Kidney (tissue), 14 donors: ENCODE data around the gene SLC34A3. TPM values are rescaled to one million over a fixed set of nuclear protein-coding genes. Genes with fewer than 3 reads are reported as not detected.
A peak's percentile ranks its signal among the peaks of the same experiment; 100 is the strongest.

Experiments used
- DNase-seq, 5 donors: peaks; one replicate each; pipeline ENCODE4 v3.0.0-alpha.2; 2013 to 2020
- FAIRE-seq: peaks from 2 replicates; lab custom pipeline; 2012; peaks lifted over from hg19 to GRCh38; lab: Jason Lieb, UNC
- H3K27ac ChIP-seq, 2 donors: one replicate each; pipeline ENCODE4 v1.7.0; 2013; ENCODE audit warnings: low read depth in 2 of 2, low read length in 2 of 2, inconsistent platforms in 1 of 2
- H3K27me3 ChIP-seq: one replicate; pipeline ENCODE4 v1.7.1; 2013; ENCODE audit warnings: low read length, inconsistent platforms; ENCODE audit not compliant: control insufficient read depth, insufficient read depth
- H3K36me3 ChIP-seq, 3 donors: one replicate each; pipeline versions ENCODE4 v1.7.0 to v1.7.1; 2013; ENCODE audit warnings: low read length in 3 of 3, control low read depth in 1 of 3, inconsistent platforms in 1 of 3; ENCODE audit not compliant: insufficient read depth in 3 of 3, control insufficient read depth in 2 of 3
- H3K4me1 ChIP-seq, 3 donors: one replicate each; pipeline versions ENCODE4 v1.7.0 to v1.7.1; 2013; ENCODE audit warnings: low read length in 3 of 3, inconsistent platforms in 1 of 3, low read depth in 1 of 3; ENCODE audit not compliant: control insufficient read depth in 2 of 3, insufficient read depth in 2 of 3
- H3K4me3 ChIP-seq, 3 donors: one replicate each; pipeline versions ENCODE4 v1.7.0 to v1.8.1; 2013; ENCODE audit warnings: low read length in 3 of 3, control low read depth in 1 of 3, inconsistent platforms in 1 of 3
- H3K9ac ChIP-seq, 3 donors: one replicate each; pipeline versions ENCODE4 v1.7.0 to v1.7.1; 2013; ENCODE audit warnings: low read length in 3 of 3, control low read depth in 1 of 3, inconsistent platforms in 1 of 3
- H3K9me3 ChIP-seq, 3 donors: one replicate each; pipeline versions ENCODE4 v1.7.0 to v1.7.1; 2013; ENCODE audit warnings: low read length in 3 of 3, control low read depth in 1 of 3, inconsistent platforms in 1 of 3; ENCODE audit not compliant: control insufficient read depth in 2 of 3, insufficient read depth in 1 of 3
- CTCF ChIP-seq: IDR thresholded peaks from 3 replicates; pipeline ENCODE4 v1.5.1; 2012; ENCODE audit warnings: mild to moderate bottlenecking, moderate library complexity, borderline replicate concordance; ENCODE audit not compliant: insufficient read depth; ENCODE audit errors: extremely low read depth
- intact Hi-C: fragments of 100-400 bp; cut with DNase I; formaldehyde crosslinking; loops from one replicate; pipeline ENCODE4 v1.11.1; 2022
- polyA plus RNA-seq: library from polyadenylated mRNA; stranded (reverse); fragments of 350-450 nt; fragmentation: Illumina TruSeq; extraction: RNeasy Lipid Tissue Mini Kit (QIAGEN cat#74804); gene quantifications from one replicate; pipeline ENCODE4 v1.2.3, GENCODE V29; 2014; ENCODE audit warnings: low read depth, low replicate concordance; ENCODE audit not compliant: insufficient read depth
- total RNA-seq: library from RNA; stranded (reverse); fragmentation: NEBNext Ultra II Directional; extraction: Animal tissue kit (Norgen Biotek cat#: 25700); gene quantifications from one replicate; pipeline ENCODE4 v1.2.1, GENCODE V29; 2021
- donor health status: control.
- donor health status: control.
- donor health status: control.
- donor health status: control.
- donor health status: control.
- donor health status: DM: yes; HTN: yes; CAD: no.
- donor health status: Normal renal cell carcinoma (clear cell type).

Gene SLC34A3
- total and polyA plus RNA-seq, 2 donors from 2014 or later = 0.13 to 36.0 TPM

DNA sequence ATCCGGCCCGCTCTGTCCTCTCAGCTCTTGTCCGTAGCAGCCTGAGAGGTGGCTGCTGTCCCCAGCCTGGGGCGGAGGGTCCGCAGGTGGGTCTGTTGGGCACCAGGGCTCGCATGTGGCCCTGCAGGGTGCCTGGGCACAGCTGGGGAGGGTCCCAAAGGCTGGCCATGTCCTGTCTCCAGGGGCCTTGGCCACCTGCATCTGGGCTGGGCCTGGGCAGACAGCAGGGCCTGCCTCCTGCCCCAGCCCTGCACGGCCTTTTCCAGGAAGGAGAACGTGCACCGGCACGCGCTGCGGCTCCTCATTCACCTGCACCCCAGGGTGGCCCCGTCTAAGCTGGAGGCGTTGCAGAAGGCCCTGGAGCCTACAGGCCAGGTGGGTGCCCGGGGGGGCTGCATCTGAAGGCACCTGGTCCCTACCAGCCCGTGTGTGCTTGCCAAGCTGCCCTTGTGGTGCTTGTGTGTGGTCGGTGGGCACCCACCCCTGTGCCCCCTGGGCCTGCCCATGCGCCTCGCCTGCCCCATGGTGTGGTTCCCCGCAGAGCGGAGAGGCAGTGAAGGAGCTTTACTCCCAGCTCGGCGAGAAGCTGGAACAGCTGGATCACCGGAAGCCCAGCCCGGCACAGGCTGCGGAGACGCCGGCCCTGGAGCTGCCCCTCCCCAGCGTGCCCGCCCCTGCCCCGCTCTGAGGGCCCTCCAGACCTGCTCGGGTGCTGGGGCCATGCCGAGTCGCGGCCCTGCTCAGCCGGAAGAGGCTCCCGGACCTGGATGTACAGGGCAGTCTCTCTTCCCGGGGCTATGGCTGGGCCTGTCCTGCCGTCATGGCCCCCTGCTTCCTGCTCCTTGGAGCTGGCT is 41.8 kb downstream of the SLC34A3 start:
- peak in 2 of 5 donors; percentile 47 to 75 for DNase-seq
- no peak overlapping the region for H3K9ac ChIP-seq
- H3K4me3 ChIP-seq = no peak overlapping the region
- peaks cover 0 to 4% (median 0%) of the 10 kb centered on the region in 3 donors for H3K36me3 ChIP-seq
- intact Hi-C loops = no loop called here
- H3K27ac ChIP-seq = no peak overlapping the region
- no peaks in the 10 kb centered on the region for H3K27me3 ChIP-seq
- FAIRE-seq = no peak
- H3K4me1 ChIP-seq = peaks cover 0 to 40% (median 20%) of the 10 kb centered on the region in 3 donors
- no peak for TF ChIP-seq CTCF
- H3K9me3 ChIP-seq = no peaks in the 10 kb centered on the region

DNA sequence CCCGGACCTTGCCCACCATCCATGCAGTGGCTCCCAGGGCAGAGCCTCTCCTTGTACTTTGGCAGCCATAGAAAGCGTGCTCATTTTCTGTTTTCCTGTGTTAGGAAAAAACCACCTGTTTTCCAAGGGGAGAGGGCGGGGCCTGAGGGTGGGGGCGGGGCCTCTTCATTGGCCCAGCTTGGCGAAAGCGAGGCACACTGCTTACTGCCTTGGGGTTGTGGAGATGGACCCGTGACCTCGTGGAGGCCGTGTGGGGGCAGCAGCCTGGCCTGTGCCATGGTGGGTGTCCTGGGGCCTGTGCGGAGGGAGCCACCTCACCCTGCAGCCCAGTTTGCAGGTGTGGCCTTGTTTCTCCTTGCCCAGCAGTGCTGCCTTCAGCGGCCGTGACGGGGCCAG is 42.4 kb downstream of the SLC34A3 start:
- Histone ChIP-seq H3K4me3 (no peak overlapping the region), H3K27ac (no peak overlapping the region), H3K9me3 (no peaks in the 10 kb centered on the region), H3K4me1 (peaks cover 0 to 42% (median 20%) of the 10 kb centered on the region in 3 donors), H3K9ac (no peak overlapping the region), H3K36me3 (peaks cover 0 to 4% (median 0%) of the 10 kb centered on the region in 3 donors), H3K27me3 (no peaks in the 10 kb centered on the region)
- intact Hi-C loops = no loop called here
- DNase-seq (peak in 2 of 5 donors; percentile 45 to 60), FAIRE-seq (no peak)
- TF ChIP-seq CTCF = no peak

DNA sequence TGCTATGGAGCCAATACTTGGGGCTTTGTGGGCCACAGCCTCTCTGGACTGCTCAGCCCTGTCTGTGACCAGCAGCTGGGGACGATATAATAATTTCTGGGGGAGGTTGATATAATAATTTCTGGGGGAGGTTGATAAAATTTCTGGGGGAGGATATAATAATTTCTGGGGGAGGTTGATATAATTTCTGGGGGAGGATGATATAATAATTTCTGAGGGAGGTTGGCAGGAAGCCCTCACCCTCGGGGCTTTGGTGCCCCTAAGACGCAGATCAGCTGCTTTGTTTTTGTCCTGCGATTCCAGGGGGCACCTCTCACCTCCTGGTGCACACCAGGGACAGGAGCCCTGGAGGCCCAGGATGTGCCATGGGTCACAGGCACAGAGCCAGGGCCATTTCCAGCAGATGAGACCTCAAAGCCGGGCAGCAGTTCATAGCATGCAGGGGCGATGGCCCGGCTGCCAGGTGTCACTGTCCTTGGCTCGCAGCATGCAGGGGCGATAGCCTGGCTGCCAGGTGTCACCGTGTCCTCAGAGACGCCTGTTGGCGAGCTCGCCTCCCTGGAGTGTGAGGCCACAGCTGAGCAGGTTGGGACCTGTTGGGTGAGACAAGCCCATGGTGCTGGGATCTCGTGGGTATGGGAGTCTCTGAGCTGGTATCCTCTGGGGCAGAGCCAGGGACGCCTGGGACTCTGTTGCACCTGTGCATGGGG is 43.1 kb downstream of the SLC34A3 start:
- intact Hi-C loops = no loop called here
- Histone ChIP-seq H3K27me3 (no peaks in the 10 kb centered on the region), H3K27ac (no peak overlapping the region), H3K4me1 (peaks cover 0 to 37% (median 17%) of the 10 kb centered on the region in 3 donors), H3K4me3 (no peak overlapping the region), H3K9me3 (no peaks in the 10 kb centered on the region), H3K36me3 (peaks cover 0 to 1% (median 0%) of the 10 kb centered on the region in 3 donors), H3K9ac (no peak overlapping the region)
- TF ChIP-seq CTCF = no peak
- DNase-seq = peak in 1 of 5 donors; percentile 60
- no peak for FAIRE-seq
